Measurements from ENCODE around the gene SREBF2. TPM values are rescaled to one million over a fixed set of nuclear protein-coding genes. Genes with fewer than 3 reads are reported as not detected.

The SREBF2 gene
- total and polyA plus RNA-seq, 2 of the 8 experiments (the other 6 are each of a cell fraction or from before 2014, with no cell fraction given) = 125 to 144 TPM

GRCh38 chr22:41875531-41876270 is 42.8 kb downstream of the SREBF2 start (continued):
- TF ChIP-seq USF2 (IDR thresholded peaks at IDR 0.05; ENCODE audit: low read length) (no peak), BRCA1 (IDR thresholded peaks at IDR 0.05; ENCODE audit: low read depth, low read length) (no peak), SP2 (IDR thresholded peaks at IDR 0.05; ENCODE audit: low read length) (no peak), RBBP5 (IDR thresholded peaks at IDR 0.05; ENCODE audit: borderline replicate concordance, low read depth, low read length) (no peak), NRF1 (IDR thresholded peaks at IDR 0.05; ENCODE audit: low read depth, low read length) (no peak), CTCF (IDR thresholded peaks at IDR 0.05; ENCODE audit: control extremely low read depth in 1 of 3, insufficient read depth in 1 of 3, low read depth in 1 of 3, low read length in 3 of 3) (no peak), KDM1A (IDR thresholded peaks at IDR 0.05; ENCODE audit: borderline replicate concordance, low read length) (no peak)

Measured in H1 (cell line).